ENCODE measurements around the gene LRRC18. TPM values are rescaled to one million over a fixed set of nuclear protein-coding genes. Genes with fewer than 3 reads are reported as not detected.

Gene LRRC18
- total and polyA plus RNA-seq, 2 of the 13 experiments (the other 11 are each of a cell fraction or from before 2014, with no cell fraction given), result not detected

DNA sequence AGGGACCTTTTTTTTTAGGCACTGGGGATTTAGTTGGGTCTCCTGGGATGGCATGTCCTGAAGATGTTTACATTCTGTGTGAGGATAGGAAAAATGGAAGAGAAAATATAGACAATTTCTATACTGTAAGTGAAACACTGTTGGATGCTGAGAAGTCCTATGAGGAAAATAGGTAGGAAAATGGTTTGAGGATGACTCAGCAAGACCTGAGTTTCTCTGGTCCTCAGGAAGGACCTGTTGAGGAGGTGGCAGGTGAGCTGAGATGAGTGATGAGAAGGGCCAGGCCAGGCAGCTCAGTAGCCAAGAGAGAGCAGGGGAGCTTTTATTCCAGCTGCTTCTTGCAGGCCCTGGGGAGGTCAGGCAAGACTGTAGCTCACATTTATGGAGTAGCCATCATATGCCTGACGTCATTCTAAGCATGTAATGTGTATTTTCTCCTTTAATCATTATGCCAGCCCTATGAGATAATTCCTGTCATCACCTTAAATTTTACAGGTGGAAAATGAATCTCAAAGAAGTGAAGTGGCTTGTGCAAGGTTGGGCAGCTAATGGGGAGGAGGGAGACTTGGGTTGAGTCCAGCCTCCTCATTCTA is 19.1 kb upstream of the LRRC18 start:
- TF ChIP-seq SALL1 (CRISPR knock-in tag; IDR thresholded peaks at IDR 0.05) (no peak), ATF7 (IDR thresholded peaks at IDR 0.05) (peak; percentile 77), ATF7 (CRISPR knock-in tag; IDR thresholded peaks at IDR 0.05) (no peak), CREB1 (IDR thresholded peaks at IDR 0.05) (peak; percentile 71), CREB1 (CRISPR knock-in tag; IDR thresholded peaks at IDR 0.05) (no peak), TBP (CRISPR knock-in tag; IDR thresholded peaks at IDR 0.05) (no peak), NFE2L2 (IDR thresholded peaks at IDR 0.05; ENCODE audit: low read length) (peak; percentile 58), ZNF644 (CRISPR knock-in tag; IDR thresholded peaks at IDR 0.05; ENCODE audit: low read depth) (no peak)
- H3K36me3 ChIP-seq (replicated peaks in 1 of 2; ENCODE audit: control insufficient read depth in 1 of 2, insufficient read depth in 2 of 2, low read length in 2 of 2), result no peaks in the 10 kb centered on the region

GRCh38 chr10:48957361-48958151 is 17.9 kb upstream of the LRRC18 start:
- POLR2A ChIA-PET, result no interaction called here

More for the DNA sequence above, 19.1 kb upstream of the LRRC18 start:
- ChIA-PET CTCF (ENCODE audit: low intra/inter-chr PET ratio, low total read pairs) (no interaction called here), POLR2A (no interaction called here)
- 0% methylated on average over 1 of the region's 1 CpG for WGBS (ENCODE audit: low lambda C conversion rate)
- no TSS peak for BruUV-seq (replicated peaks)
- in situ Hi-C loops (cut with HindIII; ENCODE audit: extremely low pct_ligation_motif_present, low pct_unique_long_range_greater_than_20kb), result no loop called here
- DNase-seq (ENCODE audit: low spot score) (no peak), FAIRE-seq (no peak), ATAC-seq (no peak)
- H2AFZ ChIP-seq (ENCODE audit: low read length), result no peak overlapping the region
- H3K27me3 ChIP-seq (ENCODE audit: control insufficient read depth in 1 of 2, insufficient read depth in 2 of 2, low read length in 2 of 2), result peaks cover 0 to 4% of the 10 kb centered on the region in 2 experiments; a peak in 2 of 5 replicates
- H3K4me1 ChIP-seq (ENCODE audit: insufficient read depth, low read length), result no peaks in the 10 kb centered on the region
- H3K79me2 ChIP-seq (ENCODE audit: insufficient read depth, low read length), result no peaks in the 10 kb centered on the region
- H4K20me1 ChIP-seq (ENCODE audit: insufficient read depth, low read length), result no peaks in the 10 kb centered on the region
- no peak overlapping the region for H3K4me2 ChIP-seq (ENCODE audit: low read depth, low read length)
- H3K9ac ChIP-seq (ENCODE audit: insufficient read depth, low read depth, low read length), result no peak overlapping the region
- intact Hi-C loops (cut with micrococcal nuclease; ENCODE audit: unreplicated experiment), result no loop called here
- no peaks in the 10 kb centered on the region for H3K9me3 ChIP-seq (ENCODE audit: low read length)
- no peak overlapping the region for H3K27ac ChIP-seq (ENCODE audit: extremely low read length, insufficient read depth, low read length)
- no peak overlapping the region for H3K4me3 ChIP-seq (replicated peaks in 1 of 3; ENCODE audit: insufficient read depth in 1 of 3, low read depth in 2 of 3, low read length in 3 of 3)

More at GRCh38 chr10:48957361-48958151, 17.9 kb upstream of the LRRC18 start:
- TF ChIP-seq, protein P1, sequence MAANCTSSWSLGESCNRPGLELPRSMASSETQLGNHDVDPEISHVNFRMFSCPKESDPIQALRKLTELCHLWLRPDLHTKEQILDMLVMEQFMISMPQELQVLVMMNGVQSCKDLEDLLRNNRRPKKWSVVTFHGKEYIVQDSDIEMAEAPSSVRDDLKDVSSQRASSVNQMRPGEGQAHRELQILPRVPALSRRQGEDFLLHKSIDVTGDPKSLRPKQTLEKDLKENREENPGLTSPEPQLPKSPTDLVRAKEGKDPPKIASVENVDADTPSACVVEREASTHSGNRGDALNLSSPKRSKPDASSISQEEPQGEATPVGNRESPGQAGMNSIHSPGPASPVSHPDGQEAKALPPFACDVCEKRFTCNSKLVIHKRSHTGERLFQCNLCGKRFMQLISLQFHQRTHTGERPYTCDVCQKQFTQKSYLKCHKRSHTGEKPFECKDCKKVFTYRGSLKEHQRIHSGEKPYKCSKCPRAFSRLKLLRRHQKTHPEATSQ (CRISPR knock-in tag; IDR thresholded peaks at IDR 0.05; ENCODE audit: borderline replicate concordance), result no peak
- TF ChIP-seq MATR3 (CRISPR knock-in tag; IDR thresholded peaks at IDR 0.05) (no peak), ZNF775 (CRISPR knock-in tag; IDR thresholded peaks at IDR 0.05; ENCODE audit: borderline replicate concordance) (no peak), RNF2 (conservative IDR thresholded peaks at IDR 0.05; ENCODE audit: low read depth) (no peak), DR1 (CRISPR knock-in tag; IDR thresholded peaks at IDR 0.05) (no peak), YY1 (IDR thresholded peaks at IDR 0.05; ENCODE audit: insufficient read depth, insufficient replicate concordance, low read depth, low read length) (no peak)
- TF ChIP-seq, protein P2, sequence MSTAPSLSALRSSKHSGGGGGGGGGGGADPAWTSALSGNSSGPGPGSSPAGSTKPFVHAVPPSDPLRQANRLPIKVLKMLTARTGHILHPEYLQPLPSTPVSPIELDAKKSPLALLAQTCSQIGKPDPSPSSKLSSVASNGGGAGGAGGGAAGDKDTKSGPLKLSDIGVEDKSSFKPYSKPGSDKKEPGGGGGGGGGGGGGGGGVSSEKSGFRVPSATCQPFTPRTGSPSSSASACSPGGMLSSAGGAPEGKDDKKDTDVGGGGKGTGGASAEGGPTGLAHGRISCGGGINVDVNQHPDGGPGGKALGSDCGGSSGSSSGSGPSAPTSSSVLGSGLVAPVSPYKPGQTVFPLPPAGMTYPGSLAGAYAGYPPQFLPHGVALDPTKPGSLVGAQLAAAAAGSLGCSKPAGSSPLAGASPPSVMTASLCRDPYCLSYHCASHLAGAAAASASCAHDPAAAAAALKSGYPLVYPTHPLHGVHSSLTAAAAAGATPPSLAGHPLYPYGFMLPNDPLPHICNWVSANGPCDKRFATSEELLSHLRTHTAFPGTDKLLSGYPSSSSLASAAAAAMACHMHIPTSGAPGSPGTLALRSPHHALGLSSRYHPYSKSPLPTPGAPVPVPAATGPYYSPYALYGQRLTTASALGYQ (CRISPR knock-in tag; IDR thresholded peaks at IDR 0.05), result no peak
- H3K4me2 ChIP-seq (ENCODE audit: low read depth, low read length), result no peak overlapping the region
- H3K4me3 ChIP-seq (replicated peaks in 1 of 3; ENCODE audit: insufficient read depth in 1 of 3, low read depth in 2 of 3, low read length in 3 of 3), result no peak overlapping the region
- WGBS (ENCODE audit: low lambda C conversion rate), result 0% methylated on average over 1 of the region's 16 CpGs
- BruUV-seq (replicated peaks), result no TSS peak
- no peaks in the 10 kb centered on the region for H3K79me2 ChIP-seq (ENCODE audit: insufficient read depth, low read length)
- no peak for FAIRE-seq
- no peaks in the 10 kb centered on the region for H3K36me3 ChIP-seq (replicated peaks in 1 of 2; ENCODE audit: control insufficient read depth in 1 of 2, insufficient read depth in 2 of 2, low read length in 2 of 2)
- intact Hi-C loops (cut with micrococcal nuclease; ENCODE audit: unreplicated experiment) (no loop called here), in situ Hi-C loops (cut with HindIII; ENCODE audit: extremely low pct_ligation_motif_present, low pct_unique_long_range_greater_than_20kb) (no loop called here)
- H4K20me1 ChIP-seq (ENCODE audit: insufficient read depth, low read length), result no peaks in the 10 kb centered on the region
- no peak overlapping the region for H2AFZ ChIP-seq (ENCODE audit: low read length)
- no peaks in the 10 kb centered on the region for H3K4me1 ChIP-seq (ENCODE audit: insufficient read depth, low read length)
- no peak for DNase-seq (ENCODE audit: low spot score)
- H3K9me3 ChIP-seq (ENCODE audit: low read length), result no peaks in the 10 kb centered on the region
- CTCF ChIA-PET (ENCODE audit: low intra/inter-chr PET ratio, low total read pairs), result no interaction called here
- peaks cover 0 to 4% of the 10 kb centered on the region in 2 experiments; a peak in 2 of 5 replicates for H3K27me3 ChIP-seq (ENCODE audit: control insufficient read depth in 1 of 2, insufficient read depth in 2 of 2, low read length in 2 of 2)
- no peak overlapping the region for H3K9ac ChIP-seq (ENCODE audit: insufficient read depth, low read depth, low read length)
- no peak overlapping the region for H3K27ac ChIP-seq (ENCODE audit: extremely low read length, insufficient read depth, low read length)
- no peak for ATAC-seq
